ENCODE measurements around the gene SLC6A2. TPM values are rescaled to one million over a fixed set of nuclear protein-coding genes. Genes with fewer than 3 reads are reported as not detected.

The SLC6A2 gene
- total RNA-seq, 1 experiment from 2014 or later, result 0.61 TPM

- DNase-seq, result no peak
- BruUV-seq (replicated peaks), result no TSS peak
- Histone ChIP-seq H3K4me2 (no peak overlapping the region), H3K27me3 (ENCODE audit: insufficient read depth, low read depth) (no peaks in the 10 kb centered on the region), H4K20me1 (ENCODE audit: insufficient read depth) (no peaks in the 10 kb centered on the region), H3K27ac (no peak overlapping the region), H3F3A (ENCODE audit: insufficient read depth, low read depth) (peaks cover 5% of the 10 kb centered on the region), H3K9me2 (ENCODE audit: insufficient read depth) (no peaks in the 10 kb centered on the region), H3K4me1 (replicated peaks; ENCODE audit: insufficient read depth) (peaks cover 21% of the 10 kb centered on the region), H3K4me3 (no peak overlapping the region), H3K36me3 (ENCODE audit: low read depth) (no peaks in the 10 kb centered on the region), H3K9me3 (ENCODE audit: insufficient read depth, low read depth) (no peaks in the 10 kb centered on the region), H2AFZ (no peak overlapping the region), H3K79me2 (ENCODE audit: low read depth) (no peaks in the 10 kb centered on the region)
- ChIA-PET CTCF (no interaction called here), POLR2A (ENCODE audit: unreplicated experiment) (no interaction called here)
- TF ChIP-seq EZH2 (IDR thresholded peaks at IDR 0.05; ENCODE audit: low read depth), result no peak
- TF ChIP-seq CTCF (conservative IDR thresholded peaks at IDR 0.05), result no peak
- intact Hi-C loops (cut with micrococcal nuclease; ENCODE audit: unreplicated experiment), result no loop called here
Observed at GRCh38 chr16:55656691-55657092, 904 bp downstream of the SLC6A2 start.

GRCh38 chr16:55657616-55658015, 1.8 kb downstream of the SLC6A2 start:
- no peak for TF ChIP-seq EZH2 (IDR thresholded peaks at IDR 0.05; ENCODE audit: low read depth)
- no peak for TF ChIP-seq CTCF (conservative IDR thresholded peaks at IDR 0.05)
- H3K9me2 ChIP-seq (ENCODE audit: insufficient read depth), result no peaks in the 10 kb centered on the region
- no peak overlapping the region for H3K4me3 ChIP-seq
- no peaks in the 10 kb centered on the region for H4K20me1 ChIP-seq (ENCODE audit: insufficient read depth)
- intact Hi-C loops (cut with micrococcal nuclease; ENCODE audit: unreplicated experiment), result no loop called here
- H3F3A ChIP-seq (ENCODE audit: insufficient read depth, low read depth), result peaks cover 14% of the 10 kb centered on the region
- no peaks in the 10 kb centered on the region for H3K36me3 ChIP-seq (ENCODE audit: low read depth)
- no peak overlapping the region for H2AFZ ChIP-seq
- no TSS peak for BruUV-seq (replicated peaks)
- no peak for DNase-seq
- ChIA-PET POLR2A (ENCODE audit: unreplicated experiment) (no interaction called here), CTCF (no interaction called here)
- no peaks in the 10 kb centered on the region for H3K27me3 ChIP-seq (ENCODE audit: insufficient read depth, low read depth)
- peaks cover 30% of the 10 kb centered on the region for H3K4me1 ChIP-seq (replicated peaks; ENCODE audit: insufficient read depth)
- no peak overlapping the region for H3K4me2 ChIP-seq
- H3K79me2 ChIP-seq (ENCODE audit: low read depth), result no peaks in the 10 kb centered on the region
- H3K27ac ChIP-seq, result no peak overlapping the region
- H3K9me3 ChIP-seq (ENCODE audit: insufficient read depth, low read depth), result no peaks in the 10 kb centered on the region

- BruUV-seq (replicated peaks), result no TSS peak
- no peaks in the 10 kb centered on the region for H3K79me2 ChIP-seq (ENCODE audit: low read depth)
- no peaks in the 10 kb centered on the region for H3K36me3 ChIP-seq (ENCODE audit: low read depth)
- no peaks in the 10 kb centered on the region for H3K9me3 ChIP-seq (ENCODE audit: insufficient read depth, low read depth)
- no peak overlapping the region for H3K4me2 ChIP-seq
- no peak overlapping the region for H3K27ac ChIP-seq
- peaks cover 28% of the 10 kb centered on the region for H3F3A ChIP-seq (ENCODE audit: insufficient read depth, low read depth)
- no peak for DNase-seq
- H3K4me3 ChIP-seq, result no peak overlapping the region
- CTCF ChIA-PET, result interaction anchor here (0.7 kb wide), 1 partner anchor 66 kb away, joined by 4 read pairs; no protein-coding TSS in a partner anchor
- POLR2A ChIA-PET (ENCODE audit: unreplicated experiment), result no interaction called here
- H4K20me1 ChIP-seq (ENCODE audit: insufficient read depth), result no peaks in the 10 kb centered on the region
- TF ChIP-seq EZH2 (IDR thresholded peaks at IDR 0.05; ENCODE audit: low read depth) (no peak), CTCF (conservative IDR thresholded peaks at IDR 0.05) (no peak)
- peaks cover 43% of the 10 kb centered on the region for H3K4me1 ChIP-seq (replicated peaks; ENCODE audit: insufficient read depth)
- no peaks in the 10 kb centered on the region for H3K27me3 ChIP-seq (ENCODE audit: insufficient read depth, low read depth)
- no peak overlapping the region for H2AFZ ChIP-seq
- no peaks in the 10 kb centered on the region for H3K9me2 ChIP-seq (ENCODE audit: insufficient read depth)
- intact Hi-C loops (cut with micrococcal nuclease; ENCODE audit: unreplicated experiment), result no loop called here
Observed at GRCh38 chr16:55658898-55659420, 3.2 kb downstream of the SLC6A2 start.

Data from PC-9 (cell line).